K562 (cell line): Measurements from ENCODE around the gene UPF2. TPM values are rescaled to one million over a fixed set of nuclear protein-coding genes. Genes with fewer than 3 reads are reported as not detected.

ENCODE experiments used
- ATAC-seq: fragments of 200-7000 bp; cut with Tn5 transposase; 3 replicates; pipeline ENCODE4 v1.9.1; 2020; ENCODE audit warnings: moderate library complexity
- BruUV-seq: library from RNA; stranded (reverse); fragments of 400-500 nt; replicated peaks from 2 replicates; lab custom pipeline; 2021; lab: Mats Ljungman, UMichigan
- CTCF ChIA-PET: fragments of 300-600 bp; formaldehyde crosslinking; extraction: SDS; loops from one replicate; lab custom pipeline; 2021; ENCODE audit warnings: low intra/inter-chr PET ratio; lab: Yijun Ruan, JAX
- POLR2A ChIA-PET: fragments of 300-600, 350-650 bp; sonication (Branson Sonifier 250); formaldehyde crosslinking; extraction: SDS; loops from one replicate; lab custom pipeline; 2021; ENCODE audit warnings: antibody characterized with exemption, inconsistent platforms; lab: Yijun Ruan, JAX
- DNase-seq, 4 experiments: peaks; one replicate each; pipeline versions ENCODE4 v3.0.0 to v3.0.0-alpha.2; 2011 to 2018; ENCODE audit warnings: low spot score in 3 of 4, mixed read lengths in 3 of 4; ENCODE audit errors: extremely low read depth in 1 of 4
- FAIRE-seq: peaks from 2 replicates; lab custom pipeline; 2011; peaks lifted over from hg19 to GRCh38; lab: Jason Lieb, UNC
- H2AFZ ChIP-seq: 2 replicates; pipeline ENCODE4 v1.6.0; 2011; ENCODE audit warnings: low read depth, low read length, control low read depth, inconsistent platforms
- H3K27ac ChIP-seq: fragments of 200-600 bp; 3 replicates; pipeline ENCODE4 v1.8.0; 2011; ENCODE audit warnings: low read depth, mild to moderate bottlenecking, control low read depth, inconsistent platforms, low read length, moderate library complexity, mixed read lengths; ENCODE audit errors: extremely low read depth
- H3K27me3 ChIP-seq, 2 experiments: fragments of 300-600 bp in 1 of 2; 2 replicates in 1 of 2; 3 replicates in 1 of 2; pipeline versions ENCODE4 v1.6.0 to v1.8.0; 2011; ENCODE audit warnings: inconsistent platforms in 2 of 2, low read length in 2 of 2, mild to moderate bottlenecking in 1 of 2, mixed read lengths in 1 of 2, moderate library complexity in 1 of 2; ENCODE audit not compliant: control insufficient read depth in 2 of 2, insufficient read depth in 2 of 2
- H3K36me3 ChIP-seq: fragments of 300-600 bp; 3 replicates; pipeline ENCODE4 v1.8.0; 2011; ENCODE audit warnings: mild to moderate bottlenecking, low read length, inconsistent platforms; ENCODE audit not compliant: control insufficient read depth, insufficient read depth
- H3K4me1 ChIP-seq, 2 experiments: fragments of 200-600 bp in 1 of 2; replicated peaks in 1 of 2; 2 replicates in 1 of 2; 3 replicates in 1 of 2; pipeline versions ENCODE4 v1.5.1 to v1.8.0; 2011; ENCODE audit warnings: inconsistent platforms in 2 of 2, low read length in 2 of 2, mild to moderate bottlenecking in 1 of 2, mixed read lengths in 1 of 2, moderate library complexity in 1 of 2; ENCODE audit not compliant: control insufficient read depth in 2 of 2, insufficient read depth in 2 of 2
- H3K4me2 ChIP-seq: 2 replicates; pipeline ENCODE4 v1.6.1; 2011; ENCODE audit warnings: low read length, control low read depth, inconsistent platforms, mixed read lengths; ENCODE audit not compliant: insufficient read depth
- H3K4me3 ChIP-seq: fragments of 200-600 bp; sonication (generic), shearing (Covaris generic); 2 replicates; pipeline ENCODE4 v1.5.1; 2016; ENCODE audit warnings: control low read depth, inconsistent platforms
- H3K79me2 ChIP-seq: fragments of 200-600 bp; 3 replicates; pipeline ENCODE4 v1.8.0; 2011; ENCODE audit warnings: low read length, inconsistent platforms; ENCODE audit not compliant: control insufficient read depth, insufficient read depth
- H3K9ac ChIP-seq, 2 experiments: 2 replicates each; pipeline versions ENCODE4 v1.6.0 to v1.6.1; 2011; ENCODE audit warnings: low read depth in 2 of 2, low read length in 2 of 2, control low read depth in 1 of 2, inconsistent platforms in 1 of 2, mild to moderate bottlenecking in 1 of 2, mixed read lengths in 1 of 2; ENCODE audit not compliant: insufficient read depth in 1 of 2
- H3K9me1 ChIP-seq: one replicate; pipeline ENCODE4 v1.6.0; 2011; ENCODE audit warnings: inconsistent platforms, mild to moderate bottlenecking, low read length, moderate library complexity; ENCODE audit not compliant: control insufficient read depth, insufficient read depth
- H3K9me3 ChIP-seq: replicated peaks from 2 replicates; pipeline ENCODE4 v1.5.1; 2011; ENCODE audit warnings: low read depth, low read length, inconsistent platforms; ENCODE audit not compliant: control insufficient read depth, insufficient read depth
- H4K20me1 ChIP-seq: replicated peaks from 2 replicates; pipeline ENCODE4 v1.6.1; 2011; ENCODE audit warnings: low read length, inconsistent platforms, mixed read lengths; ENCODE audit not compliant: control insufficient read depth, insufficient read depth
- PCBP2 ChIP-seq: fragments of 200-400 bp; formaldehyde crosslinking; IDR thresholded peaks from 2 replicates; pipeline ENCODE4 v1.6.1; 2018; ENCODE audit warnings: low read length, low read depth, mild to moderate bottlenecking, moderate library complexity; ENCODE audit not compliant: poor library complexity, severe bottlenecking
- POLR2A ChIP-seq: fragments of 450-650 bp; conservative IDR thresholded peaks from 2 replicates; pipeline ENCODE4 v1.6.1; 2016
- POLR2B ChIP-seq: fragments of 450-650 bp; IDR thresholded peaks from 2 replicates; pipeline ENCODE4 v1.6.1; 2018; ENCODE audit warnings: low read depth; ENCODE audit not compliant: partially characterized antibody
- POLR2G ChIP-seq: fragments of 200-400 bp; formaldehyde crosslinking; IDR thresholded peaks from 2 replicates; pipeline ENCODE4 v1.6.1; 2017; ENCODE audit warnings: low read depth, mild to moderate bottlenecking, antibody characterized with exemption, low read length, moderate library complexity
- RBFOX2 ChIP-seq: fragments of 200-400 bp; formaldehyde crosslinking; IDR thresholded peaks from 2 replicates; pipeline ENCODE4 v1.6.1; 2017; ENCODE audit warnings: low read depth, mild to moderate bottlenecking, low read length, moderate library complexity
- RUNX1 ChIP-seq: sonication (generic); IDR thresholded peaks from 2 replicates; pipeline ENCODE4 v1.6.1; 2016; ENCODE audit warnings: antibody characterized with exemption, low read depth
- SUPT5H ChIP-seq: fragments of 450-650 bp; IDR thresholded peaks from 2 replicates; pipeline ENCODE4 v1.6.1; 2016
- WGBS: fragments of 100-300 bp; shearing (Covaris generic); methylation state at CpG from one replicate; pipeline ENCODE4 v1.1.6; 2016; ENCODE audit warnings: low coverage, mixed read lengths; ENCODE audit not compliant: insufficient coverage; ENCODE audit errors: missing lambda C conversion rate; 5-methylcytosine and 5-hydroxymethylcytosine counted together
- in situ Hi-C: fragments of 300-500 bp; cut with MboI; formaldehyde crosslinking; loops from 4 replicates; pipeline ENCODE4 v1.15.0; 2018; ENCODE audit warnings: inconsistent platforms, mixed read lengths
- intact Hi-C: fragments of 100-400 bp; cut with micrococcal nuclease; formaldehyde crosslinking; loops from 2 replicates; pipeline ENCODE4 v1.14.2; 2022
- polyA plus RNA-seq, 8 experiments: library from polyadenylated mRNA; depleted of rRNA in 4 of 8; stranded (reverse) in 5 of 8; unstranded in 3 of 8; fragments of >200 nt; fragmentation: Nextera tagmentation in 2 of 8; fragmentation: Illumina TruSeq in 1 of 8; extraction: Ambion mirVana in 2 of 8; extraction: Trizol in 1 of 8; gene quantifications; 2 replicates each; pipeline versions ENCODE4 v1.2.1 to v1.2.3, GENCODE V29; 2011 to 2014; ENCODE audit warnings: inconsistent platforms in 1 of 8, missing spikeins in 1 of 8
- total RNA-seq, 7 experiments: library from RNA; depleted of rRNA in 6 of 7; stranded (reverse); fragments of >200 nt in 6 of 7; fragmentation: Illumina TruSeq in 2 of 7; extraction: Trizol in 2 of 7; gene quantifications; 2 replicates each; pipeline versions ENCODE4 v1.2.1 to v1.2.3, GENCODE V29; 2011 to 2021; ENCODE audit warnings: low replicate concordance in 1 of 7
- TF ChIP-seq, protein P1 (sequence below): fragments of 200-800 bp; sonication (Bioruptor generic); IDR thresholded peaks from 2 replicates; pipeline ENCODE4 v1.6.1; 2017; ENCODE audit warnings: missing genetic modification characterization, missing compliant biosample characterization

Gene UPF2
- total and polyA plus RNA-seq, 9 of the 15 experiments (the other 6 are each of a cell fraction or from before 2014, with no cell fraction given), result 13.9 to 37.7 (median 23.7) TPM

DNA sequence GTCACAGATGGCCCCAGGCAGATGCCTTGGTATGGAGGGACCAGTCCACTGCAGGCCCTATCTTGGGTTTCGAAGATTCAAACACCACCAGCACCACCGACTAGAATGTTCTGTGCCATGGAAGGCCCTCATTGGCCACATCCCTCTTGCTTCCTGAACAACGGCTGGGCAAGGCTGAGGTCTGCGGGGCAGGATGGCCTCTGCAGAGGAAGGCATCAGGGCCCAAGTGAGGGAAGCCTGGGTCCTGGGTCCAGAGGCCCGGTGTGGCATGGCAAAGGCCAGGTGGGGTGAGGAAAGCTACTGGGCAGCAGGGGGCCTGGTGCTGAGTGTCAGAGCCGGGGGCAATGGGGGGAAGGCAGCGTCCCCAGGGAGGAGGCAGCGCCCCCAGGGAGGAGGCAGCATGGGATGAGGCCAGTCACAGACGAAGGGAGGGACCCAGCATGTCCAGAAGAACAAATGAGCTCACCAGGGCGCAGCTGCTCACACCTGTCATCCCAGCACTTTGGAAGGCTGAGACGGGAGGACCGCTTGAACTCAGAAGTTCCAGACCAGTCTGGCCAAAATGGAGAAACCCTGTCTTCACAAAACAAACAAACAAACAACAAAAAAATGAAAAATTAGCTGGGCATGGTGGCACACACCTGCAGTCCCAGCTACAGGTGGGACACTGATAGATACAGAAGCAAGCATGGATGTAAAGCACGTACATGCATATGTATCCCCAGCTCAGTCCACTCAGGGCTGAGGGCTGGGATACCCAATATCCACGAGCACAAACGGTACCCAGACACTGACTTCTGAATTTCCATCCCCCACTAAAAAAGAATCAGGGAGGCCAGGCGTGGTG is 155.0 kb downstream of the UPF2 start:
- H3K9ac ChIP-seq, result peak overlapping the region in 1 of 2 experiments; percentile 46; a peak in 2 of 4 replicates
- no peaks in the 10 kb centered on the region for H3K27me3 ChIP-seq
- peaks cover 94% of the 10 kb centered on the region for H3K79me2 ChIP-seq
- H4K20me1 ChIP-seq, result peaks cover 32% of the 10 kb centered on the region
- intact Hi-C loops (no loop called here), in situ Hi-C loops (no loop called here)
- no peak overlapping the region for H2AFZ ChIP-seq
- no peak for DNase-seq
- no peak overlapping the region for H3K27ac ChIP-seq
- H3K9me3 ChIP-seq, result no peaks in the 10 kb centered on the region
- POLR2A ChIA-PET, result interaction anchor here (0.6 to 1.9 kb wide), 3 partner anchors 10 to 25 kb away, joined by 3 to 8 read pairs (median 3); no protein-coding TSS in a partner anchor
- H3K4me1 ChIP-seq, result peaks cover 3 to 17% of the 10 kb centered on the region in 2 experiments; a peak in 3 of 5 replicates
- no peak for FAIRE-seq
- 80% methylated on average over 14 of the region's 16 CpGs for WGBS
- TF ChIP-seq RUNX1, result no peak
- TF ChIP-seq POLR2A, result peak; percentile 49
- TF ChIP-seq, protein P1, sequence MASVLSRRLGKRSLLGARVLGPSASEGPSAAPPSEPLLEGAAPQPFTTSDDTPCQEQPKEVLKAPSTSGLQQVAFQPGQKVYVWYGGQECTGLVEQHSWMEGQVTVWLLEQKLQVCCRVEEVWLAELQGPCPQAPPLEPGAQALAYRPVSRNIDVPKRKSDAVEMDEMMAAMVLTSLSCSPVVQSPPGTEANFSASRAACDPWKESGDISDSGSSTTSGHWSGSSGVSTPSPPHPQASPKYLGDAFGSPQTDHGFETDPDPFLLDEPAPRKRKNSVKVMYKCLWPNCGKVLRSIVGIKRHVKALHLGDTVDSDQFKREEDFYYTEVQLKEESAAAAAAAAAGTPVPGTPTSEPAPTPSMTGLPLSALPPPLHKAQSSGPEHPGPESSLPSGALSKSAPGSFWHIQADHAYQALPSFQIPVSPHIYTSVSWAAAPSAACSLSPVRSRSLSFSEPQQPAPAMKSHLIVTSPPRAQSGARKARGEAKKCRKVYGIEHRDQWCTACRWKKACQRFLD (CRISPR knock-in tag), result no peak
- TF ChIP-seq POLR2B, result no peak
- peak; percentile 73 for TF ChIP-seq POLR2G
- peak; percentile 39 for TF ChIP-seq RBFOX2
- TF ChIP-seq PCBP2, result no peak
- TF ChIP-seq SUPT5H, result peak; percentile 48; the same call in 1 of the 2 replicates
- no peak for ATAC-seq
- H3K4me3 ChIP-seq, result no peak overlapping the region
- H3K9me1 ChIP-seq, result peaks cover 3% of the 10 kb centered on the region
- no TSS peak for BruUV-seq
- no peak overlapping the region for H3K4me2 ChIP-seq
- CTCF ChIA-PET, result no interaction called here
- peaks cover 73% of the 10 kb centered on the region for H3K36me3 ChIP-seq
